Suppressor macrophage (primary cell): ENCODE results near the gene PHRF1.
A peak's percentile ranks its signal among the peaks of the same experiment; 100 is the strongest.

ENCODE experiments used
- DNase-seq, 4 experiments: peaks; one replicate each; pipeline ENCODE4 v3.0.0-alpha.2; 2020 to 2022
- total RNA-seq, 17 experiments: gene quantifications; one replicate each; lab custom pipeline; 2026; ENCODE audit warnings: mixed read lengths in 6 of 17, inconsistent platforms in 3 of 17; lab: John Stamatoyannopoulos, UW

PHRF1 gene, protein sequence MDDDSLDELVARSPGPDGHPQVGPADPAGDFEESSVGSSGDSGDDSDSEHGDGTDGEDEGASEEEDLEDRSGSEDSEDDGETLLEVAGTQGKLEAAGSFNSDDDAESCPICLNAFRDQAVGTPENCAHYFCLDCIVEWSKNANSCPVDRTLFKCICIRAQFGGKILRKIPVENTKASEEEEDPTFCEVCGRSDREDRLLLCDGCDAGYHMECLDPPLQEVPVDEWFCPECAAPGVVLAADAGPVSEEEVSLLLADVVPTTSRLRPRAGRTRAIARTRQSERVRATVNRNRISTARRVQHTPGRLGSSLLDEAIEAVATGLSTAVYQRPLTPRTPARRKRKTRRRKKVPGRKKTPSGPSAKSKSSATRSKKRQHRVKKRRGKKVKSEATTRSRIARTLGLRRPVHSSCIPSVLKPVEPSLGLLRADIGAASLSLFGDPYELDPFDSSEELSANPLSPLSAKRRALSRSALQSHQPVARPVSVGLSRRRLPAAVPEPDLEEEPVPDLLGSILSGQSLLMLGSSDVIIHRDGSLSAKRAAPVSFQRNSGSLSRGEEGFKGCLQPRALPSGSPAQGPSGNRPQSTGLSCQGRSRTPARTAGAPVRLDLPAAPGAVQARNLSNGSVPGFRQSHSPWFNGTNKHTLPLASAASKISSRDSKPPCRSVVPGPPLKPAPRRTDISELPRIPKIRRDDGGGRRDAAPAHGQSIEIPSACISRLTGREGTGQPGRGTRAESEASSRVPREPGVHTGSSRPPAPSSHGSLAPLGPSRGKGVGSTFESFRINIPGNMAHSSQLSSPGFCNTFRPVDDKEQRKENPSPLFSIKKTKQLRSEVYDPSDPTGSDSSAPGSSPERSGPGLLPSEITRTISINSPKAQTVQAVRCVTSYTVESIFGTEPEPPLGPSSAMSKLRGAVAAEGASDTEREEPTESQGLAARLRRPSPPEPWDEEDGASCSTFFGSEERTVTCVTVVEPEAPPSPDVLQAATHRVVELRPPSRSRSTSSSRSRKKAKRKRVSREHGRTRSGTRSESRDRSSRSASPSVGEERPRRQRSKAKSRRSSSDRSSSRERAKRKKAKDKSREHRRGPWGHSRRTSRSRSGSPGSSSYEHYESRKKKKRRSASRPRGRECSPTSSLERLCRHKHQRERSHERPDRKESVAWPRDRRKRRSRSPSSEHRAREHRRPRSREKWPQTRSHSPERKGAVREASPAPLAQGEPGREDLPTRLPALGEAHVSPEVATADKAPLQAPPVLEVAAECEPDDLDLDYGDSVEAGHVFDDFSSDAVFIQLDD (N-terminal part only)
- 36.1 to 116 (median 61.8) reads per million in 17 experiments for total RNA-seq

DNA sequence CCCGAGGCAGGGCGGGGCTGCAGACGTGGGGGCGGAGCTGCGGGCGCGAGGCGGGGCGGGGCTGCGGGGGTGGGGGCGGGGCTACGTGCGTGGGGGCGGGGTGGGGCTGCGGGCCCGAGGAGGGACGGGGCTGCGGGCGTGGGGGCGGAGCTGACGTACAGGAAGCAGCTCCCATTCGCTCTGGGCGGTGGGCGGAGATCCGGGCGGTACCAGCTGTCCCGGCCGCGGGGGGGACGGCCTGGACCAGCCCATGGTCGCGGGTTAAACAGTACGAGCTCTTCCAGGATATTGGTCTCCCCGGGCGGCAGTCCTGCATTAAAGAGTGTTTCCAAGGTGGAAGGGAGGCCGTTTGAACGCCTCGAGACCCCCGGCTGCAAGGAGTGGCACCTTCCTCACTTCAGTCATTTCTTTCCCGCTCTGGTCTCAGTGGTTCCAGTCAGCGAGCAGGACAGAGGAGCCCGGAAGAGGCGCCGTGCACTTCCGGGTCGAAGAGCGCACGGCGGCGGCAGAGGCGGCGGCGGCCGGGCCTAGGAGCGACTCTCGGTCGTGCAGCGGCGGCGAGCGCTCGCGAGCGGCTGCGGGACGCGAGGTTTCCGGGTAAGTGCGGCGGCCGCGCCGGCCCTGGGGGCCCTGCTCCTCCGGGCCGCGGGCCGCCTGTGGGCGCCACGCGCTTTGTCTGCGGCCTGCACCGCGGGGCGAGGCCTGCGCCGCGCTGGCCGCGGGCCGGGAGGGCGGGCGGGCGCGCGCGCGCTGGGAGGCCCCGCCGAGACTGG lies at the start of gene PHRF1:
TSS of gene PHRF1 (plus strand) at position 475 of the 773 bp plus-strand sequence. CDS start 5,043 bp downstream, outside the sequence.
- peak; percentile 95 to 99 (median 98) for DNase-seq

DNA sequence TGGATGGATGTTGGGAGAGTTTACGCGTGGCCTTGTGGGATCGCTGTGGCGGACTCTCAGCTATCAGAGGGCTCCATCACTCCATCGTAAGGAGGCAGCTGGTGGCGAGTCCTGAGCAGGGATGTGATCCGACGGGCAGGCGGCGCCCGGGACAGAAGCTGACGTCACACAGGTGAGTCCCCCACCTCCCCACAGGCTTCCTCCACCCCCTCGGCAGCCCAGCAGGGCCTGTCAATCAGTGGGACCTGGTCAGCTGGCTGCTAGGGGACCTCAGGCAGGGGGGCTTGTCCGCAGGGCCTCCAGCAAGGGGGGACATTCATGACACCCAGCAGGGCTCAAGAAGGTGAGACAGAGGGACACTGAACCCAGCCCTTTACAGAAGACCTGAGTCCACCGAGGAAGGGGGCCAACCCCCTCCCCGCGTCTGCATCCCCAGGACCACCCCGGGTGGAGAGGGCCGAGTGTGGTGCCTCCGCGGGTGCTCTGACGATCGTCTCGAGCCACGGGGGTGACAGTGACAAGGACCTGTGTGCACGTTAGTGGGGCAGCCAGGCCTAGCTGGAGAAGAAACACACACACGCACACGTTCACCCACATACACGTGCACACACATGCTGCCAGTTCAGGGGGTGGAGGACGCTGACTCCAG lies 48.0 kb upstream of the PHRF1 start:
- DNase-seq, result no peak

DNA sequence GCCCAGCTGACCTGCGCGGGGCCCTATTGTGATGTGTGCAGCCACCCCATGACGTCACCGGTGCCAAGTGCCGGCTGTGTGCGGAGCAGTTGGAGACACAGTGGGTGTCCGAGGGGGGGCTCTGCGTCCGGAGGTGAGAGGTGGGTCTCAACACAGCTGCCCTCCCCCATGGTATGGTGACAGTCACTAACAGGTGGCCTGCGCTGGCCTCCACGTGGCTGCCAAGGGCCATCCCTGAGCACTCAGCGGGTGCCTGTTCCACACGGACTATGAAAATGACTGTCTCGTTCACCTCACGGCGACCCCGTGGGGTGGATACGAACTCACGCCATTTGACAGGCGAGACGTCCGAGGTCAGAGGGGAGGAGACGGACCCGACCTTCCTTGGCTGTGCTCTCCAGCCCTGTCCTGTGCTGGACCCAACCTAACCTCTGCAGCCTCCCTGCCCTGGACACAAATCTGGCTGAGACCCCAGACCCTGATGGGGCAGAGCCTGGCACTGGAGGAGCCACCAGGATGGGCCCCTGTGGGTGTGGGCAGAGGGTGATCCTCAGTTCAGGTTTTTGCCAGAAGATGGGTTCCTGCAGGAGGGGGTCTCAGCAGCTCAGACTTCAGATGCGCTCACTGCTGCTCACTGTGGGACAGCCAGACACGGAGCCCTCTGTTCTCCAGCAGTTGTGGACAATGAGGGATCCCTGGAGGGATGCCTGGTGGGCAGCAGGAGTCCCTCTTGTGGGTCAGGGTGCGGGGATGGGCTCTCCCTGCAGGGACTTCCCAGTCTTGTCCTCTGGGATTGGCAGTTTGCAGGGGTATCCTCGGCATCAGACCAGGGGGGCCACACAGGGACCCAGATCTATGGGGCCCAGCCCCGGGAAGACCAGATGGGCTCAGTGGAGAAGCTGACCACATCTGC lies 47.2 kb upstream of the PHRF1 start:
- no peak for DNase-seq

DNA sequence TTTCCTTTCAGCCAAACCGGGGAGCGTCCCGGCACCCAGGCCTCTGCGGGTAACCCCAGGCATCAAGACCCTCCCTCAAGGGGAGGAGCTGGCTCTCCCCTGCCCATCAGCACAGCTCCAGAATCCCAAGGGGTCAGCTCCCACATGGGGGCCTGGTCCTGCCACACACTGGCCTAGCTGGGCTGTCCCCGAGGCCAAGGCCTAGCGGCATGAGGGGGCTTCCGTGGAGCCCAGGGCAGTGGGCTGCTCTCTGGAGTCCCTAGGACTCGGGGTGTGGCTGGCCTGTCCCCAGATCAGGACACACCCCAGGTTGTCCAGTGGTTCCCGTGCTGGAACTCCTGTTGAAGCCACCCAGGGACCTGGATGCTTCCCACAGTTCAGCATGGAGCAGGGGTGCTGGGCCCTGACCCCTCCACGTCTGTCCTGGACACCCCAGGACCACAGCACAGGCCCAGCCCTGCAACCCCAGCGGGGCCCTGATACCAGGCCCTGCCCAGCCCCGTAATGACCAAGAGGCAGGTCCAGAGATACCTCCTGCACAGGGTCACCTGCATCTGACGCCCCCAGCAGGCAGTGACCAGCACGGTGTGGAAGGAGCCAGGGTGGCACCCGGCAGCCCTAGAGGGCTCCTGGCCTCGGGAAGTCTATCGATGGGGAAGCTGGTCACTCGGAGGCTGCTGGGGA lies 46.4 kb upstream of the PHRF1 start:
- no peak for DNase-seq

DNA sequence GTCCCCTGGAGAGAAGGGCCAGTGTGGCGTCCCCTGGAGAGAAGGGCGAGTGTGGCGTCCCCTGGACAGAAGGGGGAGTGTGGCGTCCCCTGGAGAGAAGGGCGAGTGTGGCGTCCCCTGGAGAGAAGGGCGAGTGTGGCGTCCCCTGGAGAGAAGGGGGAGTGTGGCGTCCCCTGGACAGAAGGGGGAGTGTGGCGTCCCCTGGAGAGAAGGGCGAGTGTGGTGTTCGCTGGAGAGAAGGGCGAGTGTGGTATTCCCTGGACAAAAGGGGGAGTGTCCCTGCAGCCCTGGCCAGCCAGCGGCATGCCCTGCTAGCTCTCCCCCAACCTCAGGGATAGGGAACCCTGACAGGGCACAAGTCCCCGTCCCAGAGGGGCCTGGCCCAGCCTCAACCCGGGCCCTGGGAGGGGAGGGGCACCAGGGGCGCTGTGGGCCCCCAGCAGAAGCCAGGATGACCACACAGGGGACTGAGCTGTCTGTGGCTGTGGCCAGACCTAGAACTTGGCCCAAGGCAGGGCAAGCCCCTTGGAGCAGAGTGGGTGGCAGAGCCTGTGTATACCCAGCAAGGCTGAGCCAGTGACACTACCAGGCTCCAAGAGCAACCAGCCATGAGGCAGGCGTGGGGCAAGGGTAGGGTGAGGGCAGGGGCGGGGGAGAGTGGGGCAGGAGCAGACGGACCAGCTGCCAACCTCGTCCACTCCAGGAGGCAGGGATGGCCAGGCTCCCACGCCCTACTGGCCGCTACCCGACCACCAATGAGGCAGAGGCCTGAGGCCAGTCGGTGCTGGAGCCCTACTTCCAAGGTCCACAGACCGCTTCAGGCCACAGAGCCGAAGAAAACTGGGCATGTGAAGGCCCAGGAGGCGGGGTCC lies 45.1 kb upstream of the PHRF1 start:
- DNase-seq, result no peak

DNA sequence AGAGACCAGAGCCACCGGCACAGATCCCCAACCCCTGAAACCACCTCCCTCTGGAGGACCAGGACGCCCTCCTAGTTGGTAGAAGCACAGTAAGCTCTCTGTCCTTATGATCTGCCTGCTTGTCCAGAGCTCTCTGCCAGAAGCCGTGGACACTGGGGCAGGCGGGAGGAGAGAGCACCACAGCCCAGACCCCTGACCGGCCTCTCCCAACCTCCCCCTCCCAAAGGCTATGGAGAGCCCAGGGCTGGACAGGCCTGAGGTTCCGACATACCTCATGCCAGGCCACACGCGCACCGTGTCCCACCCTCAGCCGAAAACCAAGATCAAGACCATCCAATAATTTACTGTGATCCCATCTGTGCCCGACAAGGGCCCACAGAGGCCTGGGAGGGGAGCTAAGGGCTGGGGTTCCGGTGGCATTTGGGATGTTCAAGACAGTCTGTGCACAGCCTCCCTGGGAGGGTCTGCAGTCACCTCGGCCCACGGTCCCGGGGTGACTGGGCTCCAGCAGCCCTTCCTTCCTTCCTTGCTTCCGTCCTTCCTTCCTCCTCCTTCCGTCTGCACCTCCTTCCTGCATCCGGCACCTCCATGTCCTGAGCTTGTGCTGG lies 44.2 kb upstream of the PHRF1 start:
- no peak for DNase-seq

DNA sequence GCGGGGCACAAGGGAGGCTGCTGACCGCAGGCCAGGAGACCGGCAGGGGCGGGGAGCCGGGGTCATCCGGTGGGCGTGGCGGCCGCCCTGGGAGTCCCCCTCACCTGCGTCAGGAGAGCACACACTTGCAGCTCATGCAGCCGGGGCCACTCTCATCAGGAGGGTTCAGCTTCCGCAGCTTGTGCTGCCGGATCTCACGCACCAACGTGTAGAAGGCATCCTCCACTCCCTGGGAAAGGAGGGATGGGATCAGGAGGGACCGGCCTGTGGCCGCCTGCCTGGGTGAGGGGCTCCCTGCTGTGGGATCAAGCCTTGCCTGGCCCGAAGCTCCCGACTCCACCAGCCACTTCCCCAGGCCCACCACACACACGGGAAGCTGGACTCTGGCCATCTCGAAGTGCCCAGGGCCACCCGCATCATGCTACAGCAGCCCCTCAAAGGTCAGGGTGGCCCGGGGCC lies 43.7 kb upstream of the PHRF1 start:
- DNase-seq, result no peak

DNA sequence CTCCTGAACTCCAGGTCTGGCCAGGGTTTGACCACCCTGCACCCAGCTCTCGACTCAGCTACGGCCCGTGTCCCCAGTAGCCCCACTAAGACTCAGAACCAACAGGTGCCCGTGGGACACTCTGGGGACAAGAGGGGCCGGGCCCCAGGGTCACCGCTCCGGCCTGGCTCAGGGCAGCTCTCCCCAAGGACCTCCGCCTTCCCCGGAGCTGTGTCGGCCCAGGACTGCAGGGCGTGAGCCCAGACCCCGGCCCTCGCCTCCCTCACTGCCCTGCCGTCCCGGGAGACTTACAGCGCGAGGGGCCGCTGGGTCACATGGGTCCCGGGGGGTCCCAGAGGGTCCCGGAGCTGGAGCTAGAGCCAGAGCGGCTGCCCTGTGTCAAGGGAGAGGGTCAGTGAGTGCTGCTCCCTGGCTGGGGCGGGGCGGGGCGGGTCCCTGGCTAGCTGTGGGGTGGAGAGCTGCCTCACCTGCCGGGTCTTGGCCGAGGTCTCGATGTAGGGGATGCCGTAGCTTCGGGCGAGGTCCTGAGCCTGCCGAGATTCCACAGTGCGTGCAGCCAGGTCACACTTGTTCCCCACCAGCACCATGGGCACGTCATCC lies 43.2 kb upstream of the PHRF1 start:
- DNase-seq, result no peak

DNA sequence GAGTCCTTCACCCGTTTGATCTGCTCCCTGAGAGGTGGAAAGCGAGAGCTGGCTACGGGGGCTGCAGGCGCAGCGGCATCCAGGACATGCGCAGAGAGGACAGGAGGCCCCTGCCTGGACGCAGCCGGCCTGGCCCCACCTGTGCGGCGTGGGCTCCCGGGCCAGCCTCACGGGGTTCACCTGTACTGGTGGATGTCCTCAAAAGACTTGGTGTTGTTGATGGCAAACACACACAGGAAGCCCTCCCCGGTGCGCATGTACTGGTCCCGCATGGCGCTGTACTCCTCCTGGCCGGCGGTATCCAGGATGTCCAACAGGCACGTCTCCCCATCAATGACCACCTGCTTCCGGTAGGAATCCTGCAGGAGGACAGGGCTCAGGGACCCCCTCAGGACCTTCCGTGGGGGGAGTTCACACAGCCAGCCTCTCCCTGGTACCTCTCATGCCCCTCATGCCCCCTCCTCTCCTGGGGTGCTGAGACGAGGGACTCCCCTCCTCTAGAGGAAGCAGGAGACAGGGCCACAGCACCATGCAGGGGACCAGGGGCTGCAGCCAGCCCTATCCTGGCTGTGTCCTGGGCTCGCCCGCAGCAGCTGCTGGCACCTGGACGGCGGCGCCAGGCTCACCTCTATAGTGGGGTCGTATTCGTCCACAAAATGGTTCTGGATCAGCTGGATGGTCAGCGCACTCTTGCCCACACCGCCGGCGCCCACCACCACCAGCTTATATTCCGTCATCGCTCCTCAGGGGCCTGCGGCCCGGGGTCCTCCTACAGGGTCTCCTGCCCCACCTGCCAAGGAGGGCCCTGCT lies 42.5 kb upstream of the PHRF1 start:
- no peak for DNase-seq

DNA sequence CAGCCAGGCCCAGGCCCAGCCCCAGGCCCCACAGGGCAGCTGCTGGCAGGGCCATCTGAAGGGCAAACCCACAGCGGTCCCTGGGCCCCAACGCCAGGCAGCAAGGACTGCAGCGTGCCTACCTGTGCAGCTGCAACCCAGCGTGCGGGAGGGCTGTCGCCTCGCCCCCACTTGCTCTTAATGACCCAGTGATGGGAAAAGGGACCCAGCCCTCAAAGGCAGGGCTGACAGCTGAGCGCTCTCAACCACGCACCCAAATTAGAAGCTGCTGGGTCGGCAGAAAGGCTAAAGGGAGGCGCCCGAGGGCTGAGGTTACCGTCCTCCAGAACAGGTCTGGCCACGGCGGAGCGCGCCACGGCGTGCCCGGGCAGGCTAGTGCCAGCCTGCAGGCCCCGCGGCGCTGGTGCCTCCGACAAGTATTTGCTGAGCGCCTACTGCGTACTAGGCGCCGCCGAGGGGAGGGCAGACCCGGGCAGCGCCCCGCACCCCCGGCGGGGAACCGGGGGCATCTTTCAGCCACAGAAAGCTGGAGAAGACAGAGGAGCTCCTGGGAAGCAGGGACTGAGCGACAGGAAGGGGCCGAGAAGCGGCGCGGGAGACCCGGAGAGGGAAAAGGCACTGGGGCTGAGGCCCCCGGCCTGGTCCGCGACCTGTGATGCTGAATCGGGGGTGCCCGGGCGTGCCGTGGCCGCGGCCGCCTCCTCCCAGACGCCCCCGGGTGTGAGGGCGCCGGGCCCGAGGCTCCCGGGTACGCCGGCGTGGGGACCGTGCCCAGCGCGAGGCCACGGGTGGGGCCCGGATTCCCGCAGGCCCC lies 41.7 kb upstream of the PHRF1 start:
- peak; percentile 18 to 69 (median 40) for DNase-seq

DNA sequence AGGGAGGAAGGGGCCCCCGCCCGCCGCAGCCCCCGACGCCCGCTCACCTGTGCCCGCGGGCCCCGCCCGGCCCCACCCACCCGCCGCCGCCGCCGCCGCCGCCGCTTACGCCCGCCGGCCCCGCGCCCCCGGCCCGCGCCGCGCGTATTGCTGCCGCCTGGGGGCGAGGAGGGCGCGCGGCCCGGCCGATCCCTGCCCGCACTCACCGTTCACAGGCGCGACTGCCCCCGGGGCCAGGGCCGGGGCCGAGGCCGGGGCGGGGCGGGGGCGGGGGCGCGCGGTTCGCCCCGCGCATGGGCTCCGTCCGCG lies 41.1 kb upstream of the PHRF1 start:
- no peak for DNase-seq

DNA sequence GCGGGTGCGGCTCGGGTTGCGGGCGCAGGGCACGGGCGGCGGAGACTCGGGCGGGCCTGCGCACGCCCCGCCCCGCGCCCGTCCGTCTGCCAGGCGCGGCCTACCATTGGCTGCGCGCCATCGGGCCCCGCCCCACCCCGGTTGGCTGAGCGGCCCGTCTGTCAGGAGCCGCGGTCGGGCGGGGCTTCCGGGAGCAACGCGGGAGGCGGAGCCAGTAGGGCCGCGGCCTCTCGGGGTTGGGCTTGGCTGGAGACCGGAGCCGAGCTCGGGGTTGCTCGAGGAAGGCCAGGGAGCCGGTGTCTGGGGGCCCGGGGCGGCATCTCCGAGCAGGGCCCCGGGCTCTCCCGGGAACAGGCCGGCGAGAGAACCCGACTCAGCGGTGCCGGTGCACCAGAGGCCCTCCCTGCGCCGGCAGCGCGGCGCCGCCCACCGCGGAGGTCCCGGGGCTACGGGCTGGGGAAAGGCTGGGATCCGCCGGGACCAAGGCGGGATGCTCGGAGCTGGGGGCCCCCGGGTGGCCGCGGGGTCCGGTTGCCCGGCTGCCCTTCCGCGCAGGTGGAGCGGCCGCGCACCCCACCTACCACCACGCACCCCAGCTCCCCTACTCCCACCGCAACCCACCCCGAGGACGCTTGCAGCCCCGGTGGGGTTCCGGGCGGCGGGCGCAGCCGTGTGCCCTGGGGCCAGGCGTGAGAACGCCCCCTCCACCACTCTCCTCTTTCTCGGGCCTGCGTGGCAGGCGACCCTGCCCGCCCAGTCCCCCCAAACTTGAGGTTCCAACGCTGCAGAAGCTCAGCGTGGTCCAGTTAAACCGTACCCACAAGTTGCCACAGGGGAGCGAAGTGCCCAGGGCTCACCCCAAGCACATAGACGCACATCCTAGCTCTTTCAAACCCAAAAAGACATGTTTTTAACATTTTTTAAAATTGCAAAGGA lies 40.5 kb upstream of the PHRF1 start, which contains the start of gene HRAS:
TSS of gene HRAS (minus strand) at position 58 of the 936 bp plus-strand sequence.
- peak; percentile 97 to 99 (median 98) for DNase-seq

DNA sequence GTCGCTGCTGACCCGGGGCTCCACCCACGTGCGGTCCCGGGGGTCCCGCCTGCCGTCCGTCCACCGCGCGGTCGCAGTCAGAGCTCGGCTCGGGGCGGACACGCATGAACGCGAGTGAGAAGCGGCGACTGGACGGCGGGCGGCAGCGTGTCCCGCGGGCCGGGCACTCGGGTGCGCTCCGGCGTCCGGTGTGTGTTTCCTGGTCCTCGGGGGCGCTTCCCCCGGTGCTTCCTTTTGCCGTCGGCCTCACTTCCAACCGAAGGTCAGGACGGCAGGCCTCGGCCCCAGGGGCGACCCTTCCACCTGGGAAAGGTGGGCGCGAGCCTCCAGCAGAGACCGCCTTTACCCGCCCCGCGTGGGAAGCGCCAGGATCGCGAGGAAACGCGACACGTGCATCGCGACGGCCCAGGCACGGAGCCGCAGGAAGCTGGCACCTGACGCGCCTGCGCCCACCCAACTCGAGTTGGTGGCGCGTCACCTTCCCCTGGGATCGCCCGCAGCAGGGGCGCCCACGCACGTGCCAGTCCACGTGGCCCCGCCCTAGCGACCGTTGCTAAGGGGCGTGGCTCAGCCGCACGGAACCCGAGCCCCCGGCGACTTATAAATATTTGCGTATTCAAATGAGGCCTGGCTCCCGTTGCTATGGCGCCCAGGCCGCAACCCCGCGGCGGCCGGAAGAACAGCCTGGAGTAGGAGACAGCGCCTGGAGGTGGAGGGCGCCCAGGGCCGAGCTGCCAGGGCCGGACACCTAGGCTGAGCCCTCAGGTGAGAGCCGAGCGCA lies 39.2 kb upstream of the PHRF1 start, which contains the start of gene LRRC56:
TSS of gene LRRC56 (plus strand) at position 687 of the 781 bp plus-strand sequence. CDS start 3,158 bp downstream, outside the sequence.
- DNase-seq, result peak; percentile 82 to 88 (median 84)
